HEK293 (cell line): Measurements from ENCODE around the gene CACNA1S.

Source experiments
- ZNF768 ChIP-seq: fragments of 450-650 bp; formaldehyde crosslinking; IDR thresholded peaks from 2 replicates; pipeline ENCODE4 v1.5.1; 2018; ENCODE audit warnings: missing biosample characterization, mild to moderate bottlenecking, missing genetic modification characterization
- ZNF792 ChIP-seq: fragments of 450-650 bp; formaldehyde crosslinking; IDR thresholded peaks from 2 replicates; pipeline ENCODE4 v1.5.1; 2016; ENCODE audit warnings: missing biosample characterization, missing genetic modification characterization
- ZSCAN30 ChIP-seq: fragments of 450-650 bp; IDR thresholded peaks from 2 replicates; pipeline ENCODE4 v1.5.1; 2018; ENCODE audit warnings: missing biosample characterization, mild to moderate bottlenecking, missing genetic modification characterization, moderate library complexity

GRCh38 chr1:201112926-201113325 lies 700 bp upstream of the CACNA1S start:
- TF ChIP-seq ZNF792 (tag by site-specific recombination) (no peak), ZSCAN30 (tag by site-specific recombination) (no peak), ZNF768 (tag by site-specific recombination) (no peak)
